Endothelial cell of umbilical vein (primary cell): ENCODE results near the gene CCDC167. TPM values are rescaled to one million over a fixed set of nuclear protein-coding genes. Genes with fewer than 3 reads are reported as not detected.

Experiments used
- BruUV-seq: library from RNA; stranded (reverse); fragments of 400-500 nt; replicated peaks from 2 replicates; lab custom pipeline; 2021; lab: Mats Ljungman, UMichigan
- CTCF ChIA-PET: fragments of 300-600, 350-600 bp; sonication (Branson Sonifier 250); formaldehyde crosslinking; loops from one replicate; lab custom pipeline; 2021; ENCODE audit warnings: antibody characterized with exemption, inconsistent platforms; lab: Charles Lee
- POLR2A ChIA-PET: fragments of 300-600, 350-600 bp; sonication (Branson Sonifier 250); formaldehyde crosslinking; loops from one replicate; lab custom pipeline; 2021; ENCODE audit warnings: antibody characterized with exemption, inconsistent platforms; lab: Charles Lee
- DNase-seq: peaks from one replicate; pipeline ENCODE4 v3.0.0-alpha.2; 2011; ENCODE audit warnings: low read depth, low spot score
- FAIRE-seq: peaks from 2 replicates; lab custom pipeline; 2011; peaks lifted over from hg19 to GRCh38; lab: Jason Lieb, UNC
- H2AFZ ChIP-seq: 2 replicates; pipeline ENCODE4 v1.6.0; 2012; ENCODE audit warnings: low read depth, low read length, control low read depth, inconsistent platforms
- H3K27ac ChIP-seq: 2 replicates; pipeline ENCODE4 v1.5.1; 2011; ENCODE audit warnings: low read depth, mild to moderate bottlenecking, control low read depth, low read length, moderate library complexity; ENCODE audit not compliant: insufficient read depth
- H3K27me3 ChIP-seq, 2 experiments: 2 replicates each; pipeline versions ENCODE4 v1.6.0 to v1.6.1; 2011; ENCODE audit warnings: low read length in 2 of 2, mixed read lengths in 1 of 2; ENCODE audit not compliant: control insufficient read depth in 2 of 2, insufficient read depth in 2 of 2
- H3K36me3 ChIP-seq, 2 experiments: 2 replicates in 1 of 2; 3 replicates in 1 of 2; pipeline ENCODE4 v1.5.1; 2011; ENCODE audit warnings: low read length in 2 of 2, mild to moderate bottlenecking in 1 of 2, moderate library complexity in 1 of 2; ENCODE audit not compliant: control insufficient read depth in 2 of 2, insufficient read depth in 2 of 2; ENCODE audit errors: extremely low read depth in 1 of 2
- H3K4me1 ChIP-seq: 3 replicates; pipeline ENCODE4 v1.5.1; 2011; ENCODE audit warnings: mild to moderate bottlenecking, low read length; ENCODE audit not compliant: control insufficient read depth, insufficient read depth; ENCODE audit errors: extremely low read depth
- H3K4me2 ChIP-seq: 2 replicates; pipeline ENCODE4 v1.6.1; 2011; ENCODE audit warnings: low read length, control low read depth, mixed read lengths; ENCODE audit not compliant: insufficient read depth
- H3K4me3 ChIP-seq, 3 experiments: fragments of 200-600 bp in 1 of 3; sonication (generic), shearing (Covaris generic) in 1 of 3; replicated peaks in 1 of 3; 2 replicates each; pipeline ENCODE4 v1.5.1; 2011 to 2016; ENCODE audit warnings: control low read depth in 3 of 3, low read length in 3 of 3, mild to moderate bottlenecking in 2 of 3, inconsistent platforms in 1 of 3, low read depth in 1 of 3, moderate library complexity in 1 of 3; ENCODE audit not compliant: insufficient read depth in 1 of 3
- H3K79me2 ChIP-seq: 2 replicates; pipeline ENCODE4 v1.6.0; 2012; ENCODE audit warnings: low read length, inconsistent platforms; ENCODE audit not compliant: control insufficient read depth, insufficient read depth
- H3K9ac ChIP-seq: replicated peaks from 2 replicates; pipeline ENCODE3; 2011; ENCODE audit warnings: low read length, control low read depth; ENCODE audit not compliant: insufficient read depth; ENCODE audit errors: extremely low read depth
- H3K9me1 ChIP-seq: replicated peaks from 3 replicates; pipeline ENCODE4 v1.6.0; 2011; ENCODE audit warnings: mild to moderate bottlenecking, low read length; ENCODE audit not compliant: control insufficient read depth, insufficient read depth; ENCODE audit errors: extremely low read depth
- H3K9me3 ChIP-seq: replicated peaks from 2 replicates; pipeline ENCODE4 v1.5.1; 2012; ENCODE audit warnings: low read length, inconsistent platforms; ENCODE audit not compliant: control insufficient read depth, insufficient read depth
- H4K20me1 ChIP-seq: replicated peaks from 2 replicates; pipeline ENCODE3; 2011; ENCODE audit warnings: mild to moderate bottlenecking, low read length; ENCODE audit not compliant: control insufficient read depth, insufficient read depth; ENCODE audit errors: extremely low read depth
- EZH2 ChIP-seq: IDR thresholded peaks from 2 replicates; pipeline ENCODE4 v1.6.1; 2012; ENCODE audit warnings: borderline replicate concordance, low read depth, mild to moderate bottlenecking, moderate library complexity, low read length, inconsistent platforms; ENCODE audit not compliant: severe bottlenecking
- FOS ChIP-seq: IDR thresholded peaks from 2 replicates; pipeline ENCODE4 v1.6.1; 2011; ENCODE audit warnings: mild to moderate bottlenecking, low read length, moderate library complexity, borderline replicate concordance; ENCODE audit not compliant: insufficient read depth
- GATA2 ChIP-seq: IDR thresholded peaks from 2 replicates; pipeline ENCODE4 v1.7.0; 2011; ENCODE audit warnings: low read depth, mild to moderate bottlenecking, moderate library complexity, mixed read lengths, low read length; ENCODE audit not compliant: insufficient read length, insufficient read depth
- JUN ChIP-seq: IDR thresholded peaks from 2 replicates; pipeline ENCODE4 v1.6.1; 2011; ENCODE audit warnings: borderline replicate concordance, low read depth; ENCODE audit not compliant: insufficient read length, insufficient read depth
- MYC ChIP-seq: IDR thresholded peaks from one replicate; pipeline ENCODE4 v1.6.1; 2011; ENCODE audit warnings: mild to moderate bottlenecking, low read depth, low read length
- POLR2A ChIP-seq: IDR thresholded peaks from 2 replicates; pipeline ENCODE4 v1.6.1; 2012; ENCODE audit warnings: low read depth, mild to moderate bottlenecking, control low read depth, low read length
- POLR2AphosphoS5 ChIP-seq: IDR thresholded peaks from 2 replicates; pipeline ENCODE4 v1.6.1; 2012; ENCODE audit warnings: low read depth, mild to moderate bottlenecking, control low read depth, low read length, moderate library complexity; ENCODE audit not compliant: insufficient read depth
- dilution Hi-C: fragments of 300-500 bp; cut with MboI; formaldehyde crosslinking; loops from one replicate; pipeline ENCODE4 v1.15.0; 2019; ENCODE audit warnings: low sequenced_read_pairs; ENCODE audit not compliant: extremely low pct_ligation_motif_present
- intact Hi-C: fragments of 100-400 bp; cut with micrococcal nuclease; formaldehyde crosslinking; loops from one replicate; pipeline ENCODE4 v1.10.0; 2022
- polyA plus RNA-seq, 4 experiments: library from polyadenylated mRNA; depleted of rRNA in 3 of 4; stranded (reverse) in 3 of 4; unstranded in 1 of 4; fragments of >200 nt; gene quantifications; 2 replicates each; pipeline versions ENCODE4 v1.2.1 to v1.2.3, GENCODE V29; 2011 to 2012; ENCODE audit warnings: missing spikeins in 1 of 4
- total RNA-seq: library from RNA; stranded (reverse); gene quantifications from 2 replicates; pipeline ENCODE4 v1.2.3, GENCODE V29; 2021
- TF ChIP-seq, protein P1 (sequence below), 2 donors: IDR thresholded peaks; 1 replicate in 1 of 2; 2 replicates in 1 of 2; pipeline ENCODE4 v1.5.1; 2011; ENCODE audit warnings: low read length in 2 of 2, mild to moderate bottlenecking in 2 of 2, moderate library complexity in 2 of 2, control low read depth in 1 of 2, inconsistent platforms in 1 of 2, low read depth in 1 of 2; ENCODE audit not compliant: insufficient read depth in 1 of 2; ENCODE audit errors: extremely low read depth in 1 of 2
- TF ChIP-seq, protein P2 (sequence below): IDR thresholded peaks from 2 replicates; pipeline ENCODE4 v1.6.1; 2011; ENCODE audit not compliant: insufficient read depth, insufficient read length

Gene CCDC167
- total and polyA plus RNA-seq, 2 donors (not counting 3 experiments of a cell fraction or from before 2014, with no cell fraction given), result 46.6 to 105 TPM

DNA sequence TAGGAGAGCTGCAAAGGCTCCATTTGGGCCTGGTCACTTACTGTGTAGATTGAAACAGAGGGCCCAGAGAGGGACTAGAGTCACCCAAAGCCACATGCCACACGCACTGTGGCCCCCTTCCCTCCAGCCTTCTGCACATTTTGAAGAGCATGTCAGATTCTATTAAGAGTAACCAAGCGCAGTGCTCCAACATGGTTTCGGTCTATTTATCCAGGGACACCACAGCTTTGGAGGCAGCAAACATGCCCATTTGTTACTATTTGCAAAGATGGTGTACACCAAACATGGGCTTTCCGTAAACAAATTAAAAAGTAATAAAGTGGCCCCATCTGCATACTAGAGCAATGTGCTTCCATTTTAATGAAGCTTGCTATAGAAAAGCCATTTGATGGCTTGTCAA, 43.7 kb upstream of the CCDC167 start:
- Histone ChIP-seq H3K79me2 (no peaks in the 10 kb centered on the region), H3K27me3 (no peaks in the 10 kb centered on the region), H3K27ac (no peak overlapping the region), H3K9me1 (no peaks in the 10 kb centered on the region), H4K20me1 (no peaks in the 10 kb centered on the region), H3K36me3 (no peaks in the 10 kb centered on the region), H3K9ac (no peak overlapping the region), H3K4me2 (no peak overlapping the region), H3K4me1 (peaks cover 11% of the 10 kb centered on the region), H2AFZ (no peak overlapping the region), H3K4me3 (no peak overlapping the region), H3K9me3 (no peaks in the 10 kb centered on the region)
- ChIA-PET POLR2A (no interaction called here), CTCF (interaction anchor here (1.3 kb wide), 1 partner anchor 22 kb away, joined by 4 read pairs; no protein-coding TSS in a partner anchor)
- TF ChIP-seq, protein P1, sequence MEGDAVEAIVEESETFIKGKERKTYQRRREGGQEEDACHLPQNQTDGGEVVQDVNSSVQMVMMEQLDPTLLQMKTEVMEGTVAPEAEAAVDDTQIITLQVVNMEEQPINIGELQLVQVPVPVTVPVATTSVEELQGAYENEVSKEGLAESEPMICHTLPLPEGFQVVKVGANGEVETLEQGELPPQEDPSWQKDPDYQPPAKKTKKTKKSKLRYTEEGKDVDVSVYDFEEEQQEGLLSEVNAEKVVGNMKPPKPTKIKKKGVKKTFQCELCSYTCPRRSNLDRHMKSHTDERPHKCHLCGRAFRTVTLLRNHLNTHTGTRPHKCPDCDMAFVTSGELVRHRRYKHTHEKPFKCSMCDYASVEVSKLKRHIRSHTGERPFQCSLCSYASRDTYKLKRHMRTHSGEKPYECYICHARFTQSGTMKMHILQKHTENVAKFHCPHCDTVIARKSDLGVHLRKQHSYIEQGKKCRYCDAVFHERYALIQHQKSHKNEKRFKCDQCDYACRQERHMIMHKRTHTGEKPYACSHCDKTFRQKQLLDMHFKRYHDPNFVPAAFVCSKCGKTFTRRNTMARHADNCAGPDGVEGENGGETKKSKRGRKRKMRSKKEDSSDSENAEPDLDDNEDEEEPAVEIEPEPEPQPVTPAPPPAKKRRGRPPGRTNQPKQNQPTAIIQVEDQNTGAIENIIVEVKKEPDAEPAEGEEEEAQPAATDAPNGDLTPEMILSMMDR (IDR thresholded peaks at IDR 0.05; ENCODE audit: extremely low read depth in 1 of 2, insufficient read depth in 1 of 2, low read depth in 1 of 2, low read length in 2 of 2), result no peak
- no peak for TF ChIP-seq JUN
- no peak for TF ChIP-seq EZH2
- TF ChIP-seq FOS, result no peak
- TF ChIP-seq POLR2A, result no peak
- TF ChIP-seq, protein P2, sequence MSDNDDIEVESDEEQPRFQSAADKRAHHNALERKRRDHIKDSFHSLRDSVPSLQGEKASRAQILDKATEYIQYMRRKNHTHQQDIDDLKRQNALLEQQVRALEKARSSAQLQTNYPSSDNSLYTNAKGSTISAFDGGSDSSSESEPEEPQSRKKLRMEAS, result no peak
- TF ChIP-seq GATA2, result no peak
- no peak for TF ChIP-seq MYC
- no peak for TF ChIP-seq POLR2AphosphoS5
- dilution Hi-C loops (no loop called here), intact Hi-C loops (no loop called here)
- DNase-seq, result no peak
- no peak for FAIRE-seq
- no TSS peak for BruUV-seq
